ENCODE results near the gene PLAGL1.
"Not testable (repeated sequence)": the region's sequence is repeated elsewhere in the genome, so short reads cannot be mapped to it uniquely, and the experiment has no call there.

The PLAGL1 gene

DNA sequence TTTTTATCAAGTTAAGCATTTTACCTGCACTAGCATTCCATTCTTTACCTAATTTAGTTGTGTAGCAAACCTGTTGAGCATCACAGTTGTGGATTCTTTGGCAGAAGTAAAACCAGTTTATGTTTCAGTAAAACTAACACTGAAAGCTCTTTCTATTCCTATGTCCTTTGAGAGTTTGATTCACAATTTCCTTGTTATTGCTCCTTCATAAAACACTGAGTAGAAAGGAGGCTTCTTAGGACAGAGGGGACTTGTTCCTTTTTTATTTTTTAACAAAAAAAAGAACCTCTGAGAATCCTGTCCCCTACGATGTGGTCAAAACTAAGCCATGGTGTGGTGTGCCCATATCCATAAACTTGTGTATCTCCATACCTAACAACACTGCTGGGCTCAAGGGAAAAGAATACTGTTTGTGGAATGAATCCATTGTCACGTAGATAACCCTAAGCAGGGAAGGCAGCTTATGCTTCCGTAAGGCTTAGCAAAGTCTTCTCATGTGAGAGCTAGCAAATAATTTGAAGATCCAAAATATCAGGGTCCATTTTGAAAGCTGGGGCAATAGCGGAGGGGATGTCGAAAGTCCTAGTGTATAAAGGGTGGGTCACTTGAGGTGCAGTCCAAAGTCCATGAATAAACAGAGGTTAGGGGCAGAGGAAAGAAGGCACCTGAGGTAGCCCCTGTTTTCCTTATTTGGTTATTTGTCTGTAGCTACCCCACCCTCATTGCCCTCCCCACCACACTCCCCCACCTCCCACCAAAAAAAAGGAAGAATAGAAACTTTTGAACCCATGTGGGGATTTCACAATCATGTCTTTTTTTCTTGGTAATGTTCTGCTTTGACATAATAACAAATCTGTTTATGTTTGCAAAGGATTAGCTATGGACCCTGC lies 71.0 kb downstream of the PLAGL1 start:
- DNase-seq (ENCODE audit: low spot score) = no peak

DNA sequence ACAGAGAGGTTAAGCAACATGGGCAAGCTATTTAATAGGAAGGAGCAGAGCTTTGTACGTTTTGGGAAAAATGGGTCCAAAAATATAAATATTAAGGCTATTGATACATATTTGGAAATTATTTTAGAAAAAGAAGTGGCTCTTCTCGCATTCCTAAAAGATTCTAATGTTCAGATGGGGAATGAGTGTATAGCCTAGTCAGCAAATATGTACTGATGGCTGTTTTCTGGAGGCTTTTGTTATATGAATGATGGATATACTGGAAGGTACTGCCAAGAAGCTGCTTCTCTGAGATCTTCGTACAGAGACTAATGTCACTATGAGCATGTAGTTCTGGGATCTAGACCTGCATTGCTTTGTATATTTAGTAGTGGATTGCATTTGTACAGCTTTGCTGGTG lies 71.7 kb downstream of the PLAGL1 start:
- no peak for DNase-seq (ENCODE audit: low spot score)

DNA sequence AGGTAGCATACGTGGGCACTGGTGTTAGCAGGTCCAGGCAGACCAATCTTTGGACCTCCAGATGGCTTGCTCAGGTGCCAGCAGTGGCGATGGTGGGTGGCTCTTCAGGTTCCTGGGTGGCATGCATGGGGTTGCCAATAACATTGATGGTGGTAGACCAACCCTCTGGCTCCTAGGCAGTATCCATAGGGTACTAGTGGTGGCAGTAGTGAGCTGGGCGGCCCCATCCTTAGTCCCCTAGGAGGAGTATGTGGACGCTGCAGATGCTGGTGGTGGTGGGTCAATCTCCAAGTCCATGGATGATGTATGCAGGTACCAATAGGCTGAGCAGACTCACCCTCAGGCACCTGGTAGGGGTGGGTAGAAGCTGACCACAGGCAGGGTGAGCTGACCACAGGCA lies 73.2 kb downstream of the PLAGL1 start:
- DNase-seq (ENCODE audit: low spot score) = no peak

DNA sequence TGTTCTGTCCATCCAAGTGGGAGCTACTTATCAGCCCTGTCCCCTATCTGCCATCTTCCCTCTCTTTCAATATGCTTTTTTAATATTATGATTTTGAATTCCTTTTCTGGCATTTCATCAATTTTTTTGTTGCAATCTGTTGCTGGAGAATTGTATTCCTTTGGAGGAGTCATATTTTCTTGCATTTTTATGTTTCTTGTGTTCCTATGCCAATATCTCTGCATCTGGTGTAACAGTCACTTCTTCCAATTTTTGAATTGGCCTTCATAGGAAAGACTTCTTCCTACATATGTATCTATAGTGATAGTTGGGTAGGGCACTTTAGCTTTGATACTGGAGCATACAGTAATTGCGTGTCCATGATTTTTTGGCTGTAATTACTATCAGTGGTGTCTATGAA lies 73.7 kb downstream of the PLAGL1 start:
- DNase-seq (ENCODE audit: low spot score) = no peak

DNA sequence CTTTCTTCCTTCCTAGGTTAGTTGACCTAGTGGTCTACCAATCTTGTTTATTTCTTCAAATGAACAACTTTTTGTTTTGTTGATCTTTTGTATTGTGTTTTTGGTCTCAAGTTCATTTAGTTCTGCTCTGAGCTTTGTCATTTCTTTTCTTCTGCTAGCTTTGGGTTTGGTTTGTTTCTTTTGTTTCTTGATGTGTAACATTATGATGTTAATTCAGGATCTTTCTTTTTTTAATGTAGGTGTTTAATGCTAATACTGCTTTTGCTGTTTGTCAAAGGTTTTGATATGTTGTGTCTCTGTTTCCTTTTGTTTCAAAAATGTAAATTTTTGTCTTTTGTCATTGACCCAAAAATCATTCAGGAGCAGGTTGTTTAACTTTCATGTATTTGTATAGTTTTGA lies 78.1 kb downstream of the PLAGL1 start:
- no peak for DNase-seq (ENCODE audit: low spot score)

DNA sequence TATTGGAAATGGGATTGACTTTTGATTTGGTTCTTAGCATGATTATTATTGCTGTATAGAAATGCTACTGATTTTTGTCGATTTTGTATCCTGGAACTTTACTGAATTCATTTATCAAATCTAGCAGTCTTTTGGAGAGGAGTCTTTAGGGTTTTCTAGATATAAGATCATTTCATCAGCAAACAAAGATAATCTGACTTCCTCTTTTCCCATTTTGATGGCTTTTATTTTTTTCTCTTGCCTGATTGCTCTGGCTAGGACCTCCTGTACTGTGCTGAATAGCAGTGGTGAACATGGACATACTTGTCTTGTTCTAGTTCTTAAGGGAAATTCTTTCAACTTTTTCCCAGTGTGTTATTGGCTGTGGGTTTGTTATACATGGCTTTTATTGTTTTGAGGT lies 79.2 kb downstream of the PLAGL1 start:
- no peak for DNase-seq (ENCODE audit: low spot score)

DNA sequence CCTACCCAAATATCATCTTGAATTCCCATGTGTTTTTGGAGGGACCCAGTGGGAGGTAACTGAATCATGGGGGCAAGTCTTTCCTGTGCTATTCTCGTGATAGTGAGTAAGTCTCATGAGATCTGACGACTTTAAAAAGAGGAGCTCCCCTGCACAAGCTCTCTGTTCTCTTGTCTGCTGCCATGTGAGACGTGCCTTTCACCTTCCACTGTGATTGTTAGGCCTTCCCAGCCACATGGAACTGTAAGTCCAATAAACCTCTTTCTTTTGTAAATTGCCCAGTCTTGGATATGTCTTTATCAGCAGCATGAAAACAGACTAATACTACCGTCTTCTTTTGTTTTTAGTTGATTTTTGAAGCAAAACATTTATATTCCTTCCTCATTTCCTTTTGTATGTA lies 91.0 kb downstream of the PLAGL1 start:
- DNase-seq (ENCODE audit: low spot score) = not testable (repeated sequence)

DNA sequence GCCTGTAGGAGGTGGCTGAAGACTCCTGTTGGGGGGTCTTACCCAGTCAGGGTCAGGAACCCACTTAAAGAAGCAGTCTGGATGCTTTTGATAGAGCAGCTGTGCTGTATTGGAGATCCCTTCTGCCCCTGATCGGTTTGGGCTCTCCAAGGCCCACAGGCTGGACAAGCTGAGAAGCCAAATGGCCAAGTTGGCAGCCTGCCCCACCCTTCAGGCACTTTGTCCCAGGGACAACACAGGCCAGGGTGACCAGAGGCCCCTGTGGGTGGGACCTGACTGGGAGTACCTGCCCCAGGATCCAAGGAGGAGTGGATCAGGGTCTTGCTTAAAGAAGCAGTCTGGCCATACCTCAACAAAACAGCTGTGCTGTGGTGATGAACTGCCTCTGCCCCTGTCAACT lies 95.4 kb downstream of the PLAGL1 start:
- no peak for DNase-seq (ENCODE audit: low spot score)

DNA sequence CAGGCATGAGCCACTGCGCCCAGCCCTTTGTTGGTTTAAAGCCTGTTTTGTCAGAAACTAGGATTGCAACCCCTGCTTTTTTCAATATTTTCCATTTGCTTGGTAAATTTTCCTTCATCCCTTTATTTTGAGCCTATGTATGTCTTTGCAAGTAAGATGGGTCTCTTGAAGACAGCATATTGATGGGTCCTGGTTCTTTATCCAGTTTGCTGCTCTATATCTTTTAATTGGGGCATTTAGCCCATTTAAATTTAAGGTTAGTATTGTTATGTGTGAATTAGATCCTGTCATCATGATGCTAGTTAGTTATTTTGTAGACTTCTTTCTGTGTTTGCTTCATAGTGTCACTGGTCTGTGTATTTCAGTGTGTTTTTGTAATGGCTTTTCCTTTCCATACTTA lies 97.0 kb downstream of the PLAGL1 start:
- no peak for DNase-seq (ENCODE audit: low spot score)

DNA sequence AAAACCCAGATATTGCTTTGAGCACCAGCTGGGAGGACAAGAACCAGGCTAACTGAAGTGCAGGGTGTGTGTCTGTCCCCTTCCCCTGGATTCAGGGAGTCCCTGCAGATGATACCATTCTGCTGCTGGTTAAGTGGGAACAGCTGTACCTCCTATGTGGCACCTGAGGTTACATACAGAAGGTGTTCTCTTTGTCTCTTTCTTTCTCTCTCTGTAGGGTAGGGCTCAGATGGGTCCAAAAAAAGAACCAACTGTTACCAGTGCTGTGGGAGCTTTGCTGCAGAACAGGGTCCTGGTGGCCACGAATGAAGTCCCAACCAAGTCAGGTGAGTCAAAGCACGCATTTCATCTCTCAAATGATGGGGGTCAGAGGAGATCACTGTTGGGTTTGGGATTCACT lies 105.2 kb downstream of the PLAGL1 start:
- no peak for DNase-seq (ENCODE audit: low spot score)

DNA sequence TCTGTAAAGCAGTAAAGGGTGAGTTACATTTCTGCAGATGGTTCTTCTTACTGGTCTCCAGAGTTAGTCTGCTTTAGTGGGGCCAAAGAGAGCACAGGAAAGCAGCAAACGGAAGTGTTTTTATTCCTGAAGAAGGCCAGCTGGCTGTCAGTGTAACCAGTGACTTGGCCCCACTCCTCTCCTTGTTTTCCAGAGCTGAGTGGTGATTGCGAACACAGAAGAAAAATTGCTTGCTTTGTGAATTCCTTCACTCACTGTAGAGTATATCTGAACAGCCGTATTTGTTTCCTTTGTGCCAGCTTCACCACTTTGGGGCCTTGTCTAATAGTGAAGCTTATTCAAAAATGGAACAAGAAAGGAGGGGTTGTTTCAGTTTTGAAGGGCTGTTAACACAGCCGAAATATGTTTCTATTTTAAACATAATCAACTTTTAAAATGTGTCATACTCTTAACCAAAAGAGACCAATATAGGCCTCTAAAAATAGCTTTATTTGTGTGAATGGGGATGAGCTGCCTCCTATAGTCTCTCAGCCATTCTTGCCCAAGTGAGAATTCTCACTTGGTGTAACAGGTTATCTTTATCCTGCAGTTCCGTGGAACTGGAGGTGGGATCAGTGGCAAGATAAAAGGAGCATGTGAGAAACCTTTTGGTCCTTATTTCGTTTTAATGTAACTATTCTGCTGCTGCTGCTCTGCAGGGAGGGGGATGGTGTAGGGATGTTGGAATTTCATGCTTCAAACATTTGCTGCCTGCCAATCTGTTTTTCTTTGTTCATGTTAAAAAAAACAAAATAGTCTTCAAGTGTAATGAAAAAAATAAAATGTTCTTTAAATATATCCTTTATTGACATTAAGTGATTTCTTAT lies 105.9 kb downstream of the PLAGL1 start:
- no peak for DNase-seq (ENCODE audit: low spot score)

DNA sequence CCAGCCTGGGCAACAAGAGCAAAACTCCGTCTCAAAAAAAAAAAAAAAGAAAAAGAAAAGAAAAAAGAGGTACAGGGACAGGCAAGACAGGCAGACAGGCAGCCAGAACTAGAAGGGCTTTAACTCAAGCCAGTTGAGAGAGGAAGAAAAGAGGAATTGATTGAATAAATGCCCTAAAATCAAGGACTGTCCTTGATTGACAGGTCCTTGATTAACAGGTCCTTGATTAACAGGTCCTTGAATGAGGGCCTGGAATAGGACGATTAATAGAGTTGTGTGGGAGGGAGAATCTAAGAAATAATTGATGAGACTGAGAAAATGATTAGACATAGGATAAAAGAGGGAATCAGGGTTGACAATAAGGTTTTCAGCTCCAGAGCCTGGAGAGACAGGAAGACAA lies 107.7 kb downstream of the PLAGL1 start:
- no peak for DNase-seq (ENCODE audit: low spot score)

DNA sequence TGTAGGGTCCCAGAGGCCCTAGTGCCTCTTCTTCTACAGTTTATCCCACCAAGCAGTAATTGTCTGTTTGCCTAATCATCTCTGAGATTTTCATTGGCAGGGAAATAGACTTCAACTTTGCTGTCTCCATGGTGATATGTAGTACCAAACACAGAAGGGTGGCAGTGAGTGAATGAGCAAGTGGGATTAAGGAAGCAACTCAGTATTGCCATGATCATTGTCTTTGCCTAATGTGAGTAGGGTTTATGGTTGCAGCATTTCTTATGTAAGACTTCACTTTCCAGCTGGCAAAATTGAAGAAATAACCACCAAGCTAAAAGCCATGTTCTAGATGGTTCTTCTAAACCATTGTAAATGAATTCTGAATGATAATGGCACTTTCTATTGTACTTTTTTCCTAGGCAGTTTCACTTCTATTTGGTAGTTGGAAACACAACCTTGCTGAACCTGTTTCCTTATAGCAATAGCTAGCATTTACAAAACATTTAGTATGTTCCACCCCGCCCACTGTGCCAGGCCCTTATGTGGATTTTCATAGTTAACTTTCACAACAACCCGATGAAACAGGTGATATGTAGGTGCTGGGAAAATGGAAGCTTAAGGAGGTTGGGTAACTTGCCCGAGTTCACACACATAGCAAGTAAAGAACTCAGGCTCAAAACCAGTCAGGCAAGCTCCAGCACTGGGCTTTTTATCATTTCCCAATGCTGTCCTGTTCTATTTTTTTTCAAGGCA lies 111.8 kb downstream of the PLAGL1 start:
- DNase-seq (ENCODE audit: low spot score) = no peak

DNA sequence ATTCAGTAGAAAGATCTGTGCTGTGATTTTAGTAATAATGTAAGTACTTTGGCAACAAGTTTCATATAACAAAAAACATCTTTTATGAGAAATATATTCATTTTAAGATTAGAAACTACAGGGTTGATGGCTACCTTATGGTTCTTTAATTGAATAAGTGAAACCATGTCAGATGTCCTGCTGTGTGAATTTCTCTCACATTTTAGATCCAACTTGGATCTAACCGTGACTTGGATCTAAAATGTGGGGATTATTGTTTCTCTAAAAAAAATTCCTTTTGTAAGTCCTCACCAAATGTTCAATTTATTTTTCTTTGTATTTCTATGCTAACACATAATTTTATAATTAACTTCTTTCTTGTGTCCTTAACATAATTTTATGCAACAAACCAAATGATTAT lies 113.4 kb downstream of the PLAGL1 start:
- no peak for DNase-seq (ENCODE audit: low spot score)

Data from kidney capillary endothelial cell (primary cell).